Measurements from ENCODE around the gene IL17B. TPM values are rescaled to one million over a fixed set of nuclear protein-coding genes. Genes with fewer than 3 reads are reported as not detected.
A peak's percentile ranks its signal among the peaks of the same experiment; 100 is the strongest.

The IL17B gene
- total and polyA plus RNA-seq, 2 of the 8 experiments (the other 6 are each of a cell fraction or from before 2014, with no cell fraction given), result 0.18 TPM; not detected in 1

- H3K23me2 ChIP-seq (ENCODE audit: low read depth, low read length), result no peaks in the 10 kb centered on the region
- H3K18ac ChIP-seq (ENCODE audit: extremely low read depth, low read length), result no peak overlapping the region; the same call in 1 of the 2 replicates
- ChIA-PET CTCF (ENCODE audit: partially characterized antibody) (interaction anchor here (0.7 to 15.4 kb wide), 14 partner anchors 8 to 146 kb away, joined by 3 to 315 read pairs (median 4); partner anchors contain the start of gene IL17B), POLR2A (ENCODE audit: partially characterized antibody) (interaction anchor here (0.6 to 2.7 kb wide), 4 partner anchors 10 to 61 kb away, joined by 3 to 11 read pairs (median 6); partner anchors contain the start of gene GRPEL2)
- no peak overlapping the region for H3K9ac ChIP-seq (replicated peaks in 1 of 4; ENCODE audit: extremely low read depth in 1 of 4, low read depth in 3 of 4, low read length in 3 of 4)
- no peak overlapping the region for H2BK5ac ChIP-seq (ENCODE audit: low read depth, low read length)
- H3K27ac ChIP-seq (ENCODE audit: low read depth, low read length), result no peak overlapping the region
- H3K4me3 ChIP-seq (ENCODE audit: extremely low read depth in 1 of 4, insufficient read depth in 2 of 4, low read depth in 3 of 4, low read length in 4 of 4), result no peak overlapping the region
- H2AK5ac ChIP-seq (ENCODE audit: low read depth, low read length), result no peak overlapping the region
- H3K36me3 ChIP-seq (ENCODE audit: control insufficient read depth in 2 of 4, insufficient read depth in 4 of 4, low read length in 3 of 4), result no peaks in the 10 kb centered on the region
- no peak overlapping the region for H2BK120ac ChIP-seq (replicated peaks; ENCODE audit: low read depth, low read length)
- H4K5ac ChIP-seq (ENCODE audit: insufficient read length, low read depth, low read length), result no peak overlapping the region
- TF ChIP-seq MAFK (IDR thresholded peaks at IDR 0.05; ENCODE audit: low read depth, low read length) (no peak), ATF2 (IDR thresholded peaks at IDR 0.05; ENCODE audit: low read length) (no peak), CTCF (IDR thresholded peaks at IDR 0.05; ENCODE audit: control extremely low read depth in 1 of 3, insufficient read depth in 1 of 3, low read depth in 1 of 3, low read length in 3 of 3) (peak in 1 of 3 experiments; percentile 9; a peak in 1 of 4 replicates), RXRA (IDR thresholded peaks at IDR 0.05; ENCODE audit: insufficient read depth, low read depth, low read length) (0 out of 2 replicates have a peak, but pooled peaks have one; percentile 64), TCF12 (IDR thresholded peaks at IDR 0.05; ENCODE audit: low read depth, low read length) (0 out of 2 replicates have a peak, but pooled peaks have one; percentile 68)
- no peaks in the 10 kb centered on the region for H4K20me1 ChIP-seq (replicated peaks in 1 of 2; ENCODE audit: control insufficient read depth in 1 of 2, insufficient read depth in 2 of 2, low read length in 2 of 2)
- DNase-seq (ENCODE audit: low read depth in 1 of 2, low spot score in 2 of 2) (no peak), FAIRE-seq (no peak)
- no peak overlapping the region for H2BK12ac ChIP-seq (ENCODE audit: low read depth, low read length)
- 0 out of 4 replicates have a peak overlapping the region, but pooled peaks of 1 of the 2 experiments have one; percentile 6 for H3K4me2 ChIP-seq (ENCODE audit: insufficient read depth in 1 of 2, low read depth in 2 of 2, low read length in 2 of 2)
- H3K9me3 ChIP-seq (ENCODE audit: insufficient read depth in 2 of 2, low read depth in 1 of 2, low read length in 1 of 2), result no peaks in the 10 kb centered on the region
- no peak overlapping the region; the same call in 1 of the 2 replicates for H4K8ac ChIP-seq (ENCODE audit: extremely low read depth, insufficient read depth, low read length)
- no peak overlapping the region for H3K14ac ChIP-seq (ENCODE audit: insufficient read length)
- no peaks in the 10 kb centered on the region for H3K79me1 ChIP-seq (ENCODE audit: low read depth, low read length)
- H3K27me3 ChIP-seq (replicated peaks in 1 of 4; ENCODE audit: control insufficient read depth in 3 of 4, extremely low read depth in 1 of 4, insufficient read depth in 3 of 4, low read length in 3 of 4), result no peaks in the 10 kb centered on the region; a peak in 1 of 7 replicates
- H2BK20ac ChIP-seq (ENCODE audit: low read length), result no peak overlapping the region
- no peak overlapping the region for H2BK15ac ChIP-seq (ENCODE audit: low read length)
- H3K23ac ChIP-seq (ENCODE audit: insufficient read length), result no peak overlapping the region
- H3K79me2 ChIP-seq (ENCODE audit: control insufficient read depth in 1 of 2, insufficient read depth in 2 of 2, low read length in 2 of 2), result no peaks in the 10 kb centered on the region
- peaks cover 0 to 10% (median 5%) of the 10 kb centered on the region in 4 experiments; a peak in 4 of 7 replicates for H3K4me1 ChIP-seq (replicated peaks in 1 of 4; ENCODE audit: control insufficient read depth in 3 of 4, insufficient read depth in 4 of 4, low read length in 3 of 4)
- no peak overlapping the region for H3K4ac ChIP-seq (replicated peaks; ENCODE audit: insufficient read length, low read depth, low read length)
- H2AFZ ChIP-seq (ENCODE audit: low read length), result no peak overlapping the region
- no peak overlapping the region for H4K91ac ChIP-seq (replicated peaks; ENCODE audit: insufficient read length, low read length)
- 50% methylated on average over 9 of the region's 9 CpGs; no CpG with 5 or more reads in 1 of the 2 experiments for WGBS, 2 experiments (ENCODE audit: extremely low coverage in 1 of 2, insufficient coverage in 1 of 2, insufficient read length in 1 of 2, insufficient replicate concordance in 2 of 2, low coverage in 1 of 2, low lambda C conversion rate in 2 of 2, missing lambda C conversion rate in 1 of 2)
- H3K56ac ChIP-seq (replicated peaks; ENCODE audit: insufficient read length, low read depth, low read length), result no peak overlapping the region
Observed at GRCh38 chr5:149406203-149406978, 27.3 kb upstream of the IL17B start.

Measured in H1 (cell line).